Medulla oblongata (tissue), 1 donor: ENCODE measurements around the gene NDP.

Source experiments
- DNase-seq: peaks from one replicate; pipeline ENCODE4 v3.0.0-alpha.2; 2015; ENCODE audit errors: extremely low spot score

NDP gene

GRCh38 chrX:43973249-43974099 lies at the start of gene NDP:
Gene NDP, minus strand, starts transcription at chrX:43973390. Its CDS starts 14,745 bp downstream, at chrX:43958645.
- DNase-seq = peak; percentile 49

GRCh38 chrX:44022964-44023363 lies 49.8 kb upstream of the NDP start:
- DNase-seq = no peak

GRCh38 chrX:44020693-44021092 lies 47.5 kb upstream of the NDP start:
- no peak for DNase-seq

- DNase-seq = no peak
These were observed 46.7 kb upstream of the NDP start for GRCh38 chrX:44019911-44020310.

- no peak for DNase-seq
These were observed 44.5 kb upstream of the NDP start for GRCh38 chrX:44017676-44018075.

- DNase-seq = no peak
These were observed 43.7 kb upstream of the NDP start for GRCh38 chrX:44016906-44017305.

- DNase-seq = peak; percentile 3
These were observed 39.4 kb upstream of the NDP start for GRCh38 chrX:44012484-44013096.

- DNase-seq = no peak
These were observed 38.3 kb upstream of the NDP start for GRCh38 chrX:44011506-44011905.

GRCh38 chrX:44010626-44011025 lies 37.4 kb upstream of the NDP start:
- no peak for DNase-seq

GRCh38 chrX:44006081-44006480 lies 32.9 kb upstream of the NDP start:
- DNase-seq = no peak

GRCh38 chrX:44003975-44004374 lies 30.8 kb upstream of the NDP start:
- DNase-seq = no peak

GRCh38 chrX:44002567-44002966 lies 29.4 kb upstream of the NDP start:
- no peak for DNase-seq

- no peak for DNase-seq
These were observed 25.2 kb upstream of the NDP start for GRCh38 chrX:43998374-43998773.

GRCh38 chrX:43996491-43996890 lies 23.3 kb upstream of the NDP start:
- no peak for DNase-seq

GRCh38 chrX:43986083-43986482 lies 12.9 kb upstream of the NDP start:
- DNase-seq = no peak

GRCh38 chrX:43985511-43985910 lies 12.3 kb upstream of the NDP start:
- DNase-seq = no peak

- DNase-seq = no peak
These were observed 5.0 kb upstream of the NDP start for GRCh38 chrX:43978226-43978625.

- DNase-seq = no peak
These were observed 3.0 kb upstream of the NDP start for GRCh38 chrX:43976205-43976604.

- DNase-seq = no peak
These were observed 2.6 kb upstream of the NDP start for GRCh38 chrX:43975796-43976195.

- DNase-seq = no peak
These were observed 1.7 kb upstream of the NDP start for GRCh38 chrX:43974741-43975465.

GRCh38 chrX:43974100-43974475 lies 898 bp upstream of the NDP start:
- DNase-seq = no peak
